ENCODE results near the gene ZP1. TPM values are rescaled to one million over a fixed set of nuclear protein-coding genes. Genes with fewer than 3 reads are reported as not detected.

ZP1 gene
- total RNA-seq, 1 donor from 2014 or later: not detected

DNA sequence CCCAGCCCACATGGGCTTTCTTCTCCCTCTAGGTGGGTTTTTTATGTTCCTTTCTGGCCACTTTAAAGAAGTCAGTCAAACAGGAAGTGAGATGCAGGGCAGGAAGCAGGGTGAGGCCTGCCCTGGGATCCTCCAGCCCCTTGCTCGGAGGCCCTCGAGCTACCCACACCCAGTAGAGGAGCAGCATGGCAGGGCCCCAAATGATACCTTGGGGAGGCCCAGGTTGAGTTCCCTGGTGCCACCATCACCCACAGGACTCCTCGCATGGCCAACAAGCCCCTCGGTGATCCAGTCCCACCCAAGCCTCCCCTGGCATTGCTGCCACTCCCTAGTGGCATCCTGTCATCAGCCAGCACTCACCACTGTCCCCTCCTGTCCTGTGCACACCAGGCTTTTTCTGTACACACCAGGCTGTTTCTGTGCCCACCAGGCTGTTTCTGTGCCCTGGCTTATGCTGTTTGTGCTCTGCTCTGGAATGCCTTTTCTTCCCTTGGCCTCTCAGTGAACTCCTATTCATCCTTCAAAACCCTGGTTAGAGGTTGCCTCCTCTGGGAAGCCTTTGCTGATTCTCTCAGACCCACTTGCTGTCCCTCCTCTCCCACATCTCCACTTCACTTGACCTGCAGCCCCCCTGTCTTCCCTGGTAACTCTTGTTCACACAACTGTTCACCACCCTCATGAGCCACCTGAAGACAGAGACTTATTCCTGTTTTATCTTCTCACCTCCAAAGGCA lies 8.4 kb upstream of the ZP1 start:
- no peak for DNase-seq (ENCODE audit: low read depth)

DNA sequence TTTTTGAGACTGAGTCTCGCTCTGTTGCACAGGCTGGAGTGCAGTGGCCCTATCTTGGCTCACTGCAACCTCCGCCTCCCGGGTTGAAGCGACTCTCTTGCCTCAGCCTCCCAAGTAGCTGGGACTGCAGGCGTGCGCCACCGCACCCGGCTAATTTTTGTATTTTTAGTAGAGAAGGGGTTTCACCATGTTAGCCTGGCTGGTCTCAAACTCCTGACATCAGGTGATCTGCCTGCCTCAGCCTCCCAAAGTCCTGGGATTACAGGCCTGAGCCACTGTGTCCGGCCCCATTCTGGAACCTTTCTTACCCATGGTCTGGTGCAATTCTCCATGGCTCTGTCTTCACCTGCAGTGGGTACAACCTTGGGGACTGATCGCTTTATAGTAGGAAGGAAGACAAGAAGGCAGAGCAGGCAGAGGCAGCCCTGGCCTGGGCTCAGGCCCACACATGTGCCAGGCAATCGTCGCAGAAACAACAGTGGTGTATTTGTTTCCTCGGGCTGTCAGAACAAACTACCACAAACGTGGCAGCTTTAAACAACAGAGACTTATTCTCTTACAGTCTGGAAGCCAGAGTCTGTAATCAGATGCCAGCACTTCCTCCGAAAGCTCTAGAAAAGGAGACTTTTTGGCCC lies 7.6 kb upstream of the ZP1 start:
- no peak for DNase-seq (ENCODE audit: low read depth)

DNA sequence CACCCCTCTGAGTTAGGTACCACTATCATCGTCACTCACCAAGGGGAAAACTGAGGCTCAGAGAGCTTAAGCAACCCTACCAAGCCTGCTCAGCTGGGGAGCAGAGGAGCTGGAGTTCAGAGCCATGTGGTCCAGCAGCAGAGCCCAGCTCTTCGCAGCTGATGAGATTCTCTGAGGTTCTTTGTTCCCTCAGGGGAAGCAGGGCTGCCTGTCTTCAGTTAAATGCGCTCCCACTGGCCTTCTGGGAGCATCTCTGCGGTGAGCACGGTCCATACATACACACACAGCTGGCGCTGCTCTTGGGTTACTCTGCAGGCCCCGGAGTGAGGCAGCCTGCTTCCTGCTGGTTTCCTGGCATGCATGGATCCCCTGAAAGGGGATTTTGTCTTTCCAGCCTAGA lies 6.4 kb upstream of the ZP1 start:
- no peak for DNase-seq (ENCODE audit: low read depth)

DNA sequence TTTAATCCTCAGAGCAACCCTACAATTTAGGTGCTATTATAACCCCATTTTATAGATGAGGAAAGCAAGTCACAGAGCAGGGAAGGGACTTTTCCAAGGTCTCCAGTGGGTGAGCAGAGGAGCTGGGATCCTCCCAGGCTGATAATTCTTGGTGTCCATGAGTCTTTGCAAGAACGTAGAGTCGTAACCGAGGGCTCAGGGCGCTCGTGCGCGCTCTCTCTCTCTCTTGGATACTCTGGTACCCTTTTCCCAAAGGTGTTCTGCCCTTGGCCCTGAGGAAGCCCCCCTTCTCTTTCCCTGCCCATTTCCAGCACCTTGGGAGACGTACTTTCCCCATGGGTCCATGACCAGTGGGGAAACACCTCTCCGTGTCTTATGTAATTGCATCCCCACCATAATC lies 5.2 kb upstream of the ZP1 start:
- no peak for DNase-seq (ENCODE audit: low read depth)

DNA sequence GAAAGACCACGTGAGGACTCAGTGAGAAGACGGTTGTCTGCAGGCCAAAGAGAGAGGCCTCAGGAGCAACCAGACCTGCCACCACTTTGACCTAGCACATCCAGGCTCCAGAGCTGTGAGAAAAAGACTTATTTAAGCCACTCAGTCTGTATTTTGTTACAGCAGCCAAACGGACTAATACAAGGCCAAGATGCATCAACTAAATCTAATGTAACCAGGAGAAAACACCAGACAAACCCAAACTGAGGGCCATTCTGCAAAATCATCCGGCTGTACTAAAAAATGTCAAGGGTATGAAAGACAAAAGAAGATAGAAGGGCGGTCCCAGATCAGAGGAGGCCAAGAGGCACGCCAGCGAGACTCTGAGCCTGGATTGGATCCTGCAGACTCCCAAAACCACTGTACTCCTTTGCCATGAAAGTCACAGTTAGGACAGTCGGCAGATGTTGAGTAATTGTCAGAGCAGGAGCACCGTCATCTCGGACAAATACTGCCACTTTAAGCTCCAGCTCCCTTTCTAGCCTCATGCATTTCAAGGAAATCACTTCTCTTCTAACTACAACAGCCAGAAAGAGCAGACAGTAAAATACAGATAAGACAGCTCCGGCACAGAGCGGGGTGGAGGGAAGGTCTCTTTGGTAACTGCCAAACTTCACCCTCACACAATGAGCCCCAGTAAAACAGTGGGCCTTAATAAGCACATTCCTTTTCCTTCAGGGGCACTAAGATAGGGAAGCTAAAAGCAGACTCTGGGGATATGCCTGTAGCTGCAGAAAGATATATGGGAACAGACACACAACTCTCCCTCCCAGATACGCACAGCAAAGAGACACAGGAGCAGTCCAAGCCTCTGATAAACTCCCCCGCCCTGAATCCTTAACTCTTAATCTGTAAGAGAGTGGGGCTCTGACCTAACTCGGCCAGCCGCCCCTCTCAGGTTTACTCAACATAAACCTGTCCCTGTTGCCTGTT lies 3.5 kb upstream of the ZP1 start:
- DNase-seq (ENCODE audit: low read depth): no peak

DNA sequence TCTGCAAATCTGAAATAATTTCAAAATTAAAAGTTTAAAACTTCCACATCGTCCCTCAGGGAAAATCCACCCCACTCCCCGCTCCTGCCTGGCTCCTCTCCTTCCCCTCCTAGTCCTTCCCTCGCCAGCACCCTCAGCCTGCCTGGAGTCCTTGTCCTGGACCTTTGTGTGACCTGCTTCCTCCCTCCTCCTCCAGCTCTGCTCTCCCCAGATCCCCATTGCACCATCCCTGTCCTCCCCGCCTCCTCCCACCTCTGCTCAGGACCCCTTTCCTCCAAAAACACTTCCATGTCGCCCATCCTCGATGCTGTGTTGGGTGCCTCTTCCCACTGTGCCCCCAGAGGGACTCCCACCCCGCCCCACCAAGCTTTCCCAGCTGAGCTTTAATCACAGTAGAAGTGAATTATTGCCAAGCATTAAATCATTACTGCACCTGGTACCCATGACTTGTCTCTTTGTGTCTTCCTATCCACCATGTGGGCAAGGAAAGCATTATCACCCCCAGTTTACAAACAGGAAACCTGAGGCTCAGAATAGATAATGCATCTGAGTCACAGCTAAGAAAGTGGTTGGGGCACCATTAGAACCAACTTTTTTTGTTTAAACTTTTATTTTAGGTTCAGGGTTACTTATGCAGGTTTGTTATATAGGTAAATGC lies 2.4 kb upstream of the ZP1 start:
- DNase-seq (ENCODE audit: low read depth): no peak

DNA sequence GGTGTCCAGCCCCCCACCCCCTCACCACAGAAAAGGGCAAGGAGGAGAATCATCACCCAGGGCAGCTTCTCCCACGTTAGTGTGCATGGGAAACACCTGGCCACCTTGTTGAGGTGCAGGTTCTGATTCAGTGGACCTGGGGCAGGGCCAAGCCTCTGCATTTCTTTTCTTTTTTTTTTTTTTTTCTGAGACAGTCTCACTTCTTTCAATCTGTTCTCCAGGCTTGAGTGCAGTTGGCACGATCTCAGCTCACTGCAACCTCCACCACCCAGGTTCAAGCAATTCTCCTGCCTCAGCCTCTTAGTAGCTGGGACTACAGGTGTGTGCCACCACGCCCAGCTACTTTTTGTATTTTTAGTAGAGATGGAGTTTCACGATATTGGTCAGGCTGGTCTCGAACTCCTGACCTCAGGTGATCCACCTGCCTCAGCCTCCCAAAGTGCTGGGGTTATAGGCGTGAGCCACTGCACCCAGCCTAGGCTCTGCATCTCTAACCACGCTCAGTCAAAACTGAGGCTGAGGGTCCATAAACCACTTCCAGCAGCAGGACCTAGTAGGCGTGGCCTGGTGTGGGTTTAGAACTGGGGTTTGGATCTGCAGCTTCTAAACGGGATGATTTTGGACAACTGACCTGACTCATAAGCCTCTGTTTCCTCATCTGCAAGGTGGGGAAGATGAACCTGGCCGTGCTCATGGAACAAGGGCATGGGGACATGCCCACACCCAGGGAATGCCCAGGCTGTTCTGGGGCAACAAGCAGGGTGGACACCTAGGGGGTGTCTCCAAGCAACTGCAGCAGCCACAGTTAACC lies 734 bp downstream of the ZP1 start:
- no peak for DNase-seq (ENCODE audit: low read depth)

DNA sequence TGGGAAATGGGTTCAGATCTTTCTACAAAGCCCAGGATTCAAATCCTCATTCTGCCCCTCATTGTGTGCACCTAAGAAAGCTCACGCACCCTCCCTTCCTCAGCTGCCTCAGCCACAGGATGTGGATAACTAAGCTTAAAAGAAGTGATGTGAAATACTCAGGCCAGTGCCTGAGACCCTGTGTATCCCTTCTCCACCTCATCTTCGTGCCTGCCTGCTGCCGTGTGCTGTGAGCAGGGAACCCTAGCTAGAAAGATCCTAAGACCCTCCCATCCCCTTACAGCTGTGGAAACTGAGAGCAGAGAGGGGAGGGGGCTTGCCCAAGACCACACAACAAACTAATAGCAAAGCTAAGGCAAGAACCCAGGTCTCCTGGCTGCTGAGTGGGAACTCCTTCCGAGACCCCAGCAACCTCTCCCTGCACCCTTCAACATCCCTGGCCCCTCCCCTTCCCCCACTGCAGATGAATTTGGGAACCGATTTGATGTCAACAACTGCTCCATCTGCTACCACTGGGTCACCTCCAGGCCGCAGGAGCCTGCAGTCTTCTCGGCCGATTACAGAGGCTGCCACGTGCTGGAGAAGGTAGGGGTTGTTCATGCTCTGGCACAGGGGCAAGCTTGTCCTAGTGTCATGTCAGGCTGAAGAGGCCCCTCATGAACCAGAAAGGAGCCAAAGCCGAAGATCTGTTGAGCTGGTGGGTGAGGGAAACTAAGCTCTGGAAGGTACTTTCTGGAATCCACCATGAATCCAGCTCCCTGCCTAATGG lies 1.5 kb downstream of the ZP1 start:
- no peak for DNase-seq (ENCODE audit: low read depth)

DNA sequence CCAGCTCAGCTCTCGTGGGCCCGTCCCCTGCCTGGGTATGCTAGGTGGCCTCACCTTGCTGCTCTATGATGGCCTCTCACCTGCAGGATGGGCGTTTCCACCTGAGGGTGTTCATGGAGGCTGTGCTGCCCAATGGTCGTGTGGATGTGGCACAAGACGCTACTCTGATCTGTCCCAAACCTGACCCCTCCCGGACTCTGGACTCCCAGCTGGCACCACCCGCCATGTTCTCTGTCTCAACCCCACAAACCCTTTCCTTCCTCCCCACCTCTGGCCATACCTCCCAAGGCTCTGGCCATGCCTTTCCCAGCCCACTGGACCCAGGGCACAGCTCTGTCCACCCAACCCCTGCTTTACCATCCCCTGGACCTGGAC lies 2.1 kb downstream of the ZP1 start:
- DNase-seq (ENCODE audit: low read depth): no peak

DNA sequence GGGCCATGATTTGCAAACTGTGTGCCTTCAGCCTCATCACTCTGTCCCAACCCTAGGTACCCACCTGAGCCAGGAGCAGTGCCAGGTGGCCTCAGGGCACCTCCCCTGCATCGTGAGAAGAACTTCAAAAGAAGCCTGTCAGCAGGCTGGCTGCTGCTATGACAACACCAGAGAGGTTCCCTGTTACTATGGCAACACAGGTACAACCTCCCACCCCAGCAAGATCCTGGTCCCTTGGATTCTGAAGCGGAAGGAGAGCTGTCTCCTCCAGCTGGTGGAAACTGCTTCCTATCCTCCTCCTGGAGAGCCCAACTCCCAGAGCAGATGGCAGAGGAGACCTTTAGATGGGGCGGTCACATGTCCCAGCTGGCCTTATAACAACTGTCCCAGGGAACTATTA lies 2.9 kb downstream of the ZP1 start:
- no peak for DNase-seq (ENCODE audit: low read depth)

DNA sequence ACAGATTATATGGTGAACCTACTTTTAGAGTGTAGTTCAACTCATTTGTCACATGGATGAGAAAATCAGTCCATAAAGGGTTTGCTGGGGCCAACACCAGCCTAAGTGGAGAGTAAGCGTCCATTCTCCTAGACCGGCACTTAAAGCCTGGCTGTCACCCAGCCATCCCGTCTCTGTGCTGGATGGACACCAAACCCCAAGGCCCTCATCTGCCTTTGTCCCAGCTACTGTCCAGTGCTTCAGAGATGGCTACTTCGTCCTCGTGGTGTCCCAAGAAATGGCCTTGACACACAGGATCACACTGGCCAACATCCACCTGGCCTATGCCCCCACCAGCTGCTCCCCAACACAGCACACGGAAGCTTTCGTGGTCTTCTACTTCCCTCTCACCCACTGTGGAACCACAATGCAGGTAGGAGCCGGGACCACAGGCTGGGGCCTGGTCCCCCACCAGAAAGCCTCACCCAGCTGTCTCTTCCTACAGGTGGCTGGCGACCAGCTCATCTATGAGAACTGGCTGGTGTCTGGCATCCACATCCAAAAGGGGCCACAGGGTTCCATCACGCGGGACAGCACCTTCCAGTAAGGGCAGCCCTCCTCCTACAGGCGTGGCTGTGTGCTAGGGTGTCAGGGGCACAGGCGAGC lies 3.5 kb downstream of the ZP1 start:
- DNase-seq (ENCODE audit: low read depth): no peak

DNA sequence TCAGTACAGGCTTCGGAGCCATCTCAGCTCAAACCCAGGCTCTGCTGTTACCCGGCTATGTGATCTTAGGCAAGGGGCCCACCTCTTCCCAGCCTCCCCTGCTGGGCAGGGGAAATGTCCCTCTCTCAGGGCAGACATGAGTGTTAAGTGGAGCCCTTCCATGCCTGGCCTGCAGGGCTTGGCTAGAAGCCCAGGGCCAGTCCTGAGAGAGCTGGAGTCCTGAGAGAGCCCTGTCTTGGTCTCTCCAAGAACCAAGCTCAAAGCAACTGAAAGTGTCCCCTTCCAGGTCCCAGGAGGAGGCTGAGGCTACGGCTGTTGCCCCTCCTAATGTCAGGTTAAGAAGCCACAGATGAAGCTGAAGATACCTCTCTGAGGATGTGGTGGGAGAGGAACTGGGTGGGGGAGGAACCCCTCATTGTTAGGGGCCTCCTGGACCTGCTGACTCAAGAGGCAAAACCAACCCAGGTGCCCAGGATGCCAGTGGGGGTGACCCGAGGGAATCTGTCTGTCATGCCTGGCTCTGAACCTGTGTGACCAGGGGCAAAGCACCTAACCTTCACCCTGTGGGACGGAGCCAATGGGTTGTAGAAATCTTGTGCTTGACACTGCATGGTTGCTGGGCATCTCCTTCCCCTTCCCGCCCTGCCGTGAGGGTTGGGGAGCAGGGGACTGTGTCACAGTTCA lies 4.2 kb downstream of the ZP1 start:
- DNase-seq (ENCODE audit: low read depth): no peak

DNA sequence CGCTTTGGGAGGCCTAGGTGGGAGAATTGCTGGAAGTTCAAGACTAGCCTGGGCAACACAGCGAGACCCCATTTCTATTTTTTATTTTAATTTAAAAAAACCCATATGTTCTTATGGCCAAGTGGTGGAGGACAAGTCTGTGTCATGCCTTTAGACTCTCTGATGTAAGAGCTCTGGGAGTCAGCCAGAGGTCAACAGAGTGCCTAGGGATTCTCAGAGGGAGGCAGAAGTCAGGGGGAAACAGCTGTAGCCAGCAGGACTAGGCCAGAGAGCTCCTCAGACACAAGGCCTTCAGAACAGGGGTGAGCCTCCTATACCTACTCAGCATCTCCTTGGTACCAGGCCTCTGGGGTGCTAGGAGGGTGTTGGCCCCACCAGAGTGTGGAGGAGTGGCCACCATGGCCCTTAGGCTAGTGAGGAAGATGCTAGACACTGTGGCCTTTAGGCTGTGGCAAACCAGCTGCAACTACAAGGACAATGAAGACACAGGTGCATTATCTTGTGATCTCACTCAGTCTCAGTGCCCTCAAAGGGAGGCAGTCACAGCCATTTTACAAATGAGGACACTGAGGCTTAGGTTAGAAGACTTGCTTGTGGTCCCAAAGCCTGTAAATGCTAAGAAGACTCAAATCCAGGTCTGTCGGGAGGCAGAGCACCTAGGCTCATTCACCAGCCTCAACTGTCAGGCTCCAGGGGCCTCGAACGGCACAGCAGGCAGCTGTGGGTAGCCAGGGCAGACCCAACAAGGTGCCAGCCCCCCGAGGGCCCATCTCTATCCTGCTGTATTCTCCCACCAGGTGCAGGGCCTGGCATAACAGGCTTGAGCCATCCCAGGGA lies 5.0 kb downstream of the ZP1 start:
- peak; percentile 32 for DNase-seq (ENCODE audit: low read depth)

DNA sequence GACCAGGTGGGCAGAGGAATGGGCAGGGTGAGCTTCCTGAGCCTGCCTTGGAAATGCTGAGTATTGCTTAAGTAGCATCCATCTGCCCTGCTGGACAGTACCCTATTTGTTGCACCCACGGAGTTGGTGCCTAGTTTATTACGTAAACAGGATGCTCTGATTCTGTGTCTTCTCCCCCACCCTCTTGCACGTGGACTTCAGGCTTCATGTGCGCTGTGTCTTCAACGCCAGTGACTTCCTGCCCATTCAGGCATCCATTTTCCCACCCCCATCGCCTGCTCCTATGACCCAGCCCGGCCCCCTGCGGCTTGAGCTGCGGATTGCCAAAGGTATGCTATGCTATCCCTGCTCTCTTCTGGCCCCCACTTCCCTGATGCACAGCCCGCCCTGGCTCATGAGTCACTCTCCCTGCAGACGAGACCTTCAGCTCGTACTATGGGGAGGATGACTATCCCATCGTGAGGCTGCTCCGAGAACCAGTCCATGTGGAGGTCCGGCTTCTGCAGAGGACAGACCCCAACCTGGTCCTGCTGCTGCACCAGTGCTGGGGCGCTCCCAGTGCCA lies 5.7 kb downstream of the ZP1 start:
- DNase-seq (ENCODE audit: low read depth): peak; percentile 66

DNA sequence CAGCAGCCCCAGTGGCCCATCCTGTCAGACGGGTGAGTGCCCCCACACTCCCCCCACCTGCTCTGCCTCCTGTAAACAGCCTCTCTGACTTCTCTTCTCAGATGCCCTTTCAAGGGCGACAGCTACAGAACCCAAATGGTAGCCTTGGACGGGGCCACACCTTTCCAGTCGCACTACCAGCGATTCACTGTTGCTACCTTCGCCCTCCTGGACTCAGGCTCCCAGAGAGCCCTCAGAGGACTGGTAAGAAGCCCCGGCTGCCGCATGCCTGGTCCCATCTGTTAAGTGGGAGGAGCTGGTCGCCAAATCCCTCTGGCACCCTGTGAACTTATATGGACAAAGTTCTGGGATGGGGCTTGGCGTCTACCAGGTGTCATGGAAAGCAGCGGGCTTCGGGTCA lies 6.2 kb downstream of the ZP1 start:
- DNase-seq (ENCODE audit: low read depth): no peak

DNA sequence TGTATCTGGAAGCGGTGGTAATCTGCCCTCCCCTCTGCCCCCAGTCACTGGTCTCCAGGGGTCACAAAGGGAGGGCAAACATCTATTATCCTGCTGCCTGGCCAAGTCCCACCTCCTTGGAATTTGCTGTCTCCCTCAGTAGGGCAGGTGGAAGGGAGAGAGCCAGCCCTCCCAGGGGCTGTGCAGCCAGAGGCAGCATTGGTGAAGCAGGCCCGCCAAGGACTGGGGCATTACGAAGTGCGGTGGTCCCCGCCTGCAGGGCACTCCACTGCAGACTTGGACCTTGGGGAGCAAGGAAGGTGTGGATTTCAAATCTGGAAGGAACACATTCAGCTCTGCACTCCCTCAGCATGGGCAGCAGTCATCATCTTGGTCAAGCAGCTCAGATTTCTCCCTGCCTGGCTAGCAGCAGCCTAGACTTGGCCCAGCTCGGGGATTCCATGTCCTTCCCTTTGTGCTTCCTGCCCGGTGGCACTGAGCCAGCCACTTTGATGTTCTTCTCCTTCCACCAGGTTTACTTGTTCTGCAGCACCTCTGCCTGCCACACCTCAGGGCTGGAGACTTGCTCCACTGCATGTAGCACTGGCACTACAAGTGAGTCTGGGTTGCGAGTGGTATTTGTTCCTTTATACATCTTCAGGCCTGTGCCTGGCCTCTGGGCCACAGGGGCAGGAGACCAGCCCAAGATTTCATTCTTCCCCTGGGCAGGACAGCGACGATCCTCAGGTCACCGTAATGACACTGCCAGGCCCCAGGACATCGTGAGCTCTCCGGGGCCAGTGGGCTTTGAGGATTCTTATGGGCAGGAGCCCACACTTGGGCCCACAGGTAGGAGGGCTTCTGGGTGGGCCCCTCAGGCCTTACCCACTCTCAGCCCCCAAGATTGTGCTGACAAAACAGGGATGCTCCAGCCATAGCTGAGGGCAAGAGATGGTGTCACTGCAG lies 7.4 kb downstream of the ZP1 start:
- no peak for DNase-seq (ENCODE audit: low read depth)
